GM12891 (cell line): Measurements from ENCODE around the gene COQ4.

Experiments used
- PAX5 ChIP-seq: IDR thresholded peaks from 2 replicates; pipeline ENCODE4 v1.6.1; 2011; ENCODE audit warnings: low read length, moderate library complexity, mild to moderate bottlenecking; ENCODE audit not compliant: insufficient read depth, severe bottlenecking
- POLR2A ChIP-seq: IDR thresholded peaks from 2 replicates; pipeline ENCODE4 v1.6.1; 2011; ENCODE audit warnings: low read depth, low read length, control low read depth
- POLR2AphosphoS5 ChIP-seq: IDR thresholded peaks from 2 replicates; pipeline ENCODE4 v1.6.1; 2011; ENCODE audit warnings: low read depth, low read length, control low read depth
- POU2F2 ChIP-seq: IDR thresholded peaks from 2 replicates; pipeline ENCODE4 v1.6.1; 2011; ENCODE audit warnings: low read depth, mild to moderate bottlenecking, control low read depth, low read length, moderate library complexity
- SPI1 ChIP-seq: IDR thresholded peaks from 2 replicates; pipeline ENCODE4 v1.6.1; 2011; ENCODE audit warnings: low read depth, low read length, control low read depth
- TAF1 ChIP-seq: IDR thresholded peaks from 2 replicates; pipeline ENCODE4 v1.6.1; 2011; ENCODE audit warnings: low read depth, low read length, control low read depth

DNA sequence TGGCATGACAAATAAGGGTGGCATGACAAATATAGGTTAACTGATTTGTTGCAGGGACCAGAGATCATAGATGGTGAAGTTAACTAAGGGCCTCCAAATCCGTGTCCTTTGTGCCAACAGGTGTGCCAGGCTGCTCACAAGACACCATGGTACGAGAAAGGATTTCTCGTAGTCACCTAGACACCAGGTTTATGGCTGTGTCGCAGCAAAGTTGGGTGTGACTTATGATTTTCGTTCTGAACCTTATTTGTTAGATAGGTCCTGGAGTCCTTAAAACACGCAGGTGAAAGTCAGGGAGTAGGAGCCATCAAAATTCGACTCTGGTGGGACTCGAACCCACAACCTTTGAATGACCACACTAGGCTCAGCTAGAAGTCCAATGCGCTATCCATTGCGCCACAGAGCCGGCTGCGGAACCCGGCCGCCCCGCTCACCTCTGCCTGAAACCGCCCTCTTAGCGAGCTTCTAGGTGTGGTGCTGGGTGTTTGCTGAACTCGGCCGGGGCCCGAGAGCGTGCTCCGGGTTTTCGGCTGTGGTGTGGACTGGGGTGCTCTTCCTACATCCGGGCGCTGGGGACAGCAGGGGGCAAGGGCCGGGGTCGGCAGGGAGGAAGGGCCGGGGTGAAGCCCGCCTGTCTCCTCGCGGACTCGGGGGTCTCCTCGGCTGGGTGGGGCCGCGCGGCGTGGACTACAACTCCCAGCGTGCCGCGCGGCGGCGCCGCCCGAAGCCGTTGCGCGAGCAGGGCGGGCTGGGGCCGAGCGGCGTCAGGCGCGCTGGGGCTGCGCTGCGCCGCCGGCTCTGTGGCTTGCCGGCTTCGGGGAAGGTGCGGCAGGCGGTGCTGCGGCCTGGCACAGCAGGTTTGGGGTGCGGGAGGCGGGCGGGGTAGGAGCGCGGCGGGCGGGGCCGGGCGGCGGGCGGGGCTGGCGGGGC lies 17.4 kb downstream of the COQ4 start, which contains the start of gene SLC27A4:
- TF ChIP-seq POLR2AphosphoS5, result no peak
- no peak for TF ChIP-seq POLR2A
- no peak for TF ChIP-seq PAX5
- TF ChIP-seq TAF1, result no peak
- TF ChIP-seq POU2F2, result no peak
- TF ChIP-seq SPI1, result no peak
